HepG2 (cell line): Measurements from ENCODE around the gene CACNA1C.

Source experiments
- EP300 ChIP-seq, 3 experiments: sonication (generic) in 1 of 3; formaldehyde crosslinking in 1 of 3; IDR thresholded peaks; 2 replicates each; pipeline versions ENCODE4 v1.5.1 to v1.6.1; 2011 to 2020; ENCODE audit warnings: low read depth in 2 of 3, low read length in 2 of 3, borderline replicate concordance in 1 of 3, improper control_type of control experiment in 1 of 3, mild to moderate bottlenecking in 1 of 3, missing genetic modification reagents in 1 of 3, moderate library complexity in 1 of 3
- FOSL1 ChIP-seq: sonication (generic); formaldehyde crosslinking; IDR thresholded peaks from 2 replicates; pipeline ENCODE4 v1.9.0; 2021; ENCODE audit warnings: missing genetic modification reagents, borderline replicate concordance
- JUND ChIP-seq: sonication (generic); formaldehyde crosslinking; IDR thresholded peaks from 2 replicates; pipeline ENCODE4 v1.8.0; 2022; ENCODE audit warnings: mild to moderate bottlenecking, missing genetic modification reagents
- POLR2A ChIP-seq, 2 experiments: IDR thresholded peaks; 2 replicates each; pipeline ENCODE4 v1.6.1; 2011; ENCODE audit warnings: low read depth in 2 of 2, low read length in 2 of 2, mild to moderate bottlenecking in 1 of 2, moderate library complexity in 1 of 2; ENCODE audit not compliant: insufficient read depth in 1 of 2
- POLR2AphosphoS5 ChIP-seq: IDR thresholded peaks from 2 replicates; pipeline ENCODE4 v1.6.1; 2012; ENCODE audit warnings: low read depth, low read length
- RAD21 ChIP-seq: fragments of 450-650 bp; formaldehyde crosslinking; IDR thresholded peaks from 2 replicates; pipeline ENCODE4 v1.5.0; 2020; ENCODE audit warnings: mild to moderate bottlenecking
- SRF ChIP-seq: IDR thresholded peaks from 2 replicates; pipeline ENCODE4 v1.6.1; 2011; ENCODE audit warnings: mild to moderate bottlenecking, low read depth, low read length, moderate library complexity
- SUZ12 ChIP-seq: fragments of 150-350 bp; IDR thresholded peaks from 2 replicates; pipeline ENCODE4 v1.6.1; 2014; ENCODE audit warnings: low read depth, low read length
- ZBTB33 ChIP-seq: sonication (generic); formaldehyde crosslinking; IDR thresholded peaks from 2 replicates; pipeline ENCODE4 v1.4.0; 2020; ENCODE audit warnings: missing genetic modification reagents
- ZKSCAN5 ChIP-seq: sonication (generic); formaldehyde crosslinking; IDR thresholded peaks from 2 replicates; pipeline ENCODE4 v1.5.1; 2020; ENCODE audit warnings: mild to moderate bottlenecking, missing genetic modification reagents
- ZNF350 ChIP-seq: sonication (generic); formaldehyde crosslinking; IDR thresholded peaks from 2 replicates; pipeline ENCODE4 v1.4.0; 2020; ENCODE audit warnings: mild to moderate bottlenecking, low read depth, missing genetic modification reagents, borderline replicate concordance
- TF ChIP-seq, protein P1 (sequence below): sonication (generic); formaldehyde crosslinking; IDR thresholded peaks from 2 replicates; pipeline ENCODE4 v1.5.0; 2020; ENCODE audit warnings: mild to moderate bottlenecking, missing genetic modification reagents, moderate library complexity
- TF ChIP-seq, protein P2 (sequence below), 2 experiments: IDR thresholded peaks; 2 replicates each; pipeline ENCODE4 v1.6.1; 2011 to 2012; ENCODE audit warnings: low read length in 2 of 2, borderline replicate concordance in 1 of 2, low read depth in 1 of 2, mild to moderate bottlenecking in 1 of 2, moderate library complexity in 1 of 2

GRCh38 chr12:2355604-2356003 is 302.8 kb downstream of the CACNA1C start:
- no peak for TF ChIP-seq JUND (CRISPR knock-in tag)
- no peak for TF ChIP-seq FOSL1 (CRISPR knock-in tag)
- no peak for TF ChIP-seq POLR2AphosphoS5
- no peak for TF ChIP-seq POLR2A (IDR thresholded peaks at IDR 0.05; ENCODE audit: insufficient read depth in 1 of 2, low read depth in 2 of 2, low read length in 2 of 2)
- no peak for TF ChIP-seq EP300 (IDR thresholded peaks at IDR 0.05; ENCODE audit: low read depth in 2 of 2, low read length in 2 of 2)
- TF ChIP-seq EP300 (CRISPR knock-in tag; IDR thresholded peaks at IDR 0.05; ENCODE audit: borderline replicate concordance) = no peak
- TF ChIP-seq ZBTB33 = no peak
- TF ChIP-seq, protein P1, sequence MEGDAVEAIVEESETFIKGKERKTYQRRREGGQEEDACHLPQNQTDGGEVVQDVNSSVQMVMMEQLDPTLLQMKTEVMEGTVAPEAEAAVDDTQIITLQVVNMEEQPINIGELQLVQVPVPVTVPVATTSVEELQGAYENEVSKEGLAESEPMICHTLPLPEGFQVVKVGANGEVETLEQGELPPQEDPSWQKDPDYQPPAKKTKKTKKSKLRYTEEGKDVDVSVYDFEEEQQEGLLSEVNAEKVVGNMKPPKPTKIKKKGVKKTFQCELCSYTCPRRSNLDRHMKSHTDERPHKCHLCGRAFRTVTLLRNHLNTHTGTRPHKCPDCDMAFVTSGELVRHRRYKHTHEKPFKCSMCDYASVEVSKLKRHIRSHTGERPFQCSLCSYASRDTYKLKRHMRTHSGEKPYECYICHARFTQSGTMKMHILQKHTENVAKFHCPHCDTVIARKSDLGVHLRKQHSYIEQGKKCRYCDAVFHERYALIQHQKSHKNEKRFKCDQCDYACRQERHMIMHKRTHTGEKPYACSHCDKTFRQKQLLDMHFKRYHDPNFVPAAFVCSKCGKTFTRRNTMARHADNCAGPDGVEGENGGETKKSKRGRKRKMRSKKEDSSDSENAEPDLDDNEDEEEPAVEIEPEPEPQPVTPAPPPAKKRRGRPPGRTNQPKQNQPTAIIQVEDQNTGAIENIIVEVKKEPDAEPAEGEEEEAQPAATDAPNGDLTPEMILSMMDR = no peak
- no peak for TF ChIP-seq ZNF350 (CRISPR knock-in tag)
- TF ChIP-seq RAD21 (CRISPR knock-in tag) = no peak
- no peak for TF ChIP-seq SRF
- TF ChIP-seq ZKSCAN5 (CRISPR knock-in tag) = no peak
- TF ChIP-seq SUZ12 = no peak
- TF ChIP-seq, protein P2, sequence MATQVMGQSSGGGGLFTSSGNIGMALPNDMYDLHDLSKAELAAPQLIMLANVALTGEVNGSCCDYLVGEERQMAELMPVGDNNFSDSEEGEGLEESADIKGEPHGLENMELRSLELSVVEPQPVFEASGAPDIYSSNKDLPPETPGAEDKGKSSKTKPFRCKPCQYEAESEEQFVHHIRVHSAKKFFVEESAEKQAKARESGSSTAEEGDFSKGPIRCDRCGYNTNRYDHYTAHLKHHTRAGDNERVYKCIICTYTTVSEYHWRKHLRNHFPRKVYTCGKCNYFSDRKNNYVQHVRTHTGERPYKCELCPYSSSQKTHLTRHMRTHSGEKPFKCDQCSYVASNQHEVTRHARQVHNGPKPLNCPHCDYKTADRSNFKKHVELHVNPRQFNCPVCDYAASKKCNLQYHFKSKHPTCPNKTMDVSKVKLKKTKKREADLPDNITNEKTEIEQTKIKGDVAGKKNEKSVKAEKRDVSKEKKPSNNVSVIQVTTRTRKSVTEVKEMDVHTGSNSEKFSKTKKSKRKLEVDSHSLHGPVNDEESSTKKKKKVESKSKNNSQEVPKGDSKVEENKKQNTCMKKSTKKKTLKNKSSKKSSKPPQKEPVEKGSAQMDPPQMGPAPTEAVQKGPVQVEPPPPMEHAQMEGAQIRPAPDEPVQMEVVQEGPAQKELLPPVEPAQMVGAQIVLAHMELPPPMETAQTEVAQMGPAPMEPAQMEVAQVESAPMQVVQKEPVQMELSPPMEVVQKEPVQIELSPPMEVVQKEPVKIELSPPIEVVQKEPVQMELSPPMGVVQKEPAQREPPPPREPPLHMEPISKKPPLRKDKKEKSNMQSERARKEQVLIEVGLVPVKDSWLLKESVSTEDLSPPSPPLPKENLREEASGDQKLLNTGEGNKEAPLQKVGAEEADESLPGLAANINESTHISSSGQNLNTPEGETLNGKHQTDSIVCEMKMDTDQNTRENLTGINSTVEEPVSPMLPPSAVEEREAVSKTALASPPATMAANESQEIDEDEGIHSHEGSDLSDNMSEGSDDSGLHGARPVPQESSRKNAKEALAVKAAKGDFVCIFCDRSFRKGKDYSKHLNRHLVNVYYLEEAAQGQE (IDR thresholded peaks at IDR 0.05; ENCODE audit: borderline replicate concordance in 1 of 2, low read depth in 1 of 2, low read length in 2 of 2) = no peak
